HEK293 (cell line): ENCODE measurements around the gene EEF2.

Experiments
- CTCF ChIA-PET: fragments of 350-600 bp; formaldehyde crosslinking; extraction: SDS; loops from one replicate; lab custom pipeline; 2021; ENCODE audit warnings: antibody characterized with exemption; lab: Yijun Ruan, JAX
- POLR2A ChIA-PET: fragments of 300-600 bp; formaldehyde crosslinking; extraction: SDS; loops from one replicate; lab custom pipeline; 2020; ENCODE audit warnings: antibody characterized with exemption, inconsistent platforms; lab: Yijun Ruan, JAX
- H3K27ac ChIP-seq: fragments of 200-500 bp; sonication (Bioruptor generic); 2 replicates; pipeline ENCODE4 v1.5.1; 2014; ENCODE audit warnings: low read depth, low read length, control low read depth, inconsistent platforms; ENCODE audit errors: extremely low read depth
- H3K36me3 ChIP-seq, 2 experiments: fragments of 200-500 bp in 1 of 2; sonication (Bioruptor generic) in 1 of 2; 1 replicate in 1 of 2; 2 replicates in 1 of 2; pipeline ENCODE4 v1.5.1; 2014 to 2017; ENCODE audit warnings: inconsistent platforms in 2 of 2, low read length in 2 of 2; ENCODE audit not compliant: control insufficient read depth in 2 of 2, insufficient read depth in 1 of 2
- H3K4me1 ChIP-seq: fragments of 200-500 bp; sonication (Bioruptor generic); 2 replicates; pipeline ENCODE4 v1.5.1; 2014; ENCODE audit warnings: mild to moderate bottlenecking, low read length, inconsistent platforms; ENCODE audit not compliant: control insufficient read depth, insufficient read depth
- H3K4me3 ChIP-seq: 2 replicates; pipeline ENCODE4 v1.5.1; 2011; ENCODE audit warnings: low read depth, mild to moderate bottlenecking, control low read depth, low read length, moderate library complexity
- H3K9me3 ChIP-seq: fragments of 200-500 bp; sonication (Bioruptor generic); 2 replicates; pipeline ENCODE4 v1.5.1; 2014; ENCODE audit warnings: low read depth, low read length, inconsistent platforms; ENCODE audit not compliant: control insufficient read depth, insufficient read depth
- GLIS2 ChIP-seq: fragments of 450-650 bp; formaldehyde crosslinking; IDR thresholded peaks from 2 replicates; pipeline ENCODE4 v1.5.1; 2016; ENCODE audit warnings: missing biosample characterization, missing genetic modification characterization
- OSR2 ChIP-seq: fragments of 450-650 bp; formaldehyde crosslinking; IDR thresholded peaks from 2 replicates; pipeline ENCODE4 v1.5.1; 2016; ENCODE audit warnings: missing biosample characterization, missing genetic modification characterization
- PRDM2 ChIP-seq: fragments of 450-650 bp; formaldehyde crosslinking; IDR thresholded peaks from 2 replicates; pipeline ENCODE4 v1.5.1; 2016; ENCODE audit warnings: missing biosample characterization, missing genetic modification characterization, borderline replicate concordance
- ZBTB1 ChIP-seq: fragments of 450-650 bp; formaldehyde crosslinking; IDR thresholded peaks from 2 replicates; pipeline ENCODE4 v1.5.1; 2016; ENCODE audit warnings: missing biosample characterization, missing genetic modification characterization
- ZNF211 ChIP-seq: fragments of 450-650 bp; formaldehyde crosslinking; IDR thresholded peaks from 2 replicates; pipeline ENCODE4 v1.5.1; 2016; ENCODE audit warnings: low read depth, missing biosample characterization, missing genetic modification characterization
- ZNF501 ChIP-seq: fragments of 450-650 bp; formaldehyde crosslinking; IDR thresholded peaks from 2 replicates; pipeline ENCODE4 v1.5.1; 2016; ENCODE audit warnings: missing biosample characterization, missing genetic modification characterization
- ZNF513 ChIP-seq: fragments of 450-650 bp; IDR thresholded peaks from 2 replicates; pipeline ENCODE4 v1.5.1; 2018; ENCODE audit warnings: missing biosample characterization, missing genetic modification characterization
- ZNF600 ChIP-seq: fragments of 450-650 bp; formaldehyde crosslinking; IDR thresholded peaks from 2 replicates; pipeline ENCODE4 v1.5.1; 2016; ENCODE audit warnings: missing biosample characterization, missing genetic modification characterization
- ZNF707 ChIP-seq: fragments of 450-650 bp; formaldehyde crosslinking; IDR thresholded peaks from 2 replicates; pipeline ENCODE4 v1.5.1; 2016; ENCODE audit warnings: missing biosample characterization, missing genetic modification characterization
- ZSCAN16 ChIP-seq: fragments of 450-650 bp; formaldehyde crosslinking; IDR thresholded peaks from 2 replicates; pipeline ENCODE4 v1.5.1; 2016; ENCODE audit warnings: missing biosample characterization, missing genetic modification characterization
- ZSCAN30 ChIP-seq: fragments of 450-650 bp; IDR thresholded peaks from 2 replicates; pipeline ENCODE4 v1.5.1; 2018; ENCODE audit warnings: missing biosample characterization, mild to moderate bottlenecking, missing genetic modification characterization, moderate library complexity
- ZSCAN5A ChIP-seq: fragments of 450-650 bp; formaldehyde crosslinking; IDR thresholded peaks from 2 replicates; pipeline ENCODE4 v1.5.1; 2016; ENCODE audit warnings: missing biosample characterization, missing genetic modification characterization
- TF ChIP-seq, protein P1 (sequence below): fragments of 450-650 bp; formaldehyde crosslinking; IDR thresholded peaks from 2 replicates; pipeline ENCODE4 v1.5.1; 2016; ENCODE audit warnings: missing biosample characterization, missing genetic modification characterization
- TF ChIP-seq, protein P2 (sequence below): fragments of 450-650 bp; formaldehyde crosslinking; optimal IDR thresholded peaks from 2 replicates; pipeline ENCODE3; 2016; ENCODE audit warnings: missing biosample characterization, mild to moderate bottlenecking, missing genetic modification characterization

Gene EEF2

GRCh38 chr19:4031420-4031819, 46.2 kb upstream of the EEF2 start:
- H3K9me3 ChIP-seq = no peaks in the 10 kb centered on the region
- POLR2A ChIA-PET = no interaction called here
- H3K36me3 ChIP-seq = peaks cover 8 to 69% of the 10 kb centered on the region in 2 experiments; a peak in 2 of 3 replicates
- no peaks in the 10 kb centered on the region for H3K4me1 ChIP-seq
- CTCF ChIA-PET = no interaction called here
- no peak overlapping the region for H3K4me3 ChIP-seq
- H3K27ac ChIP-seq = no peak overlapping the region
- TF ChIP-seq ZBTB1 (tag by site-specific recombination) (no peak), ZSCAN5A (no peak), ZNF501 (tag by site-specific recombination) (no peak), PRDM2 (tag by site-specific recombination) (no peak), ZNF211 (no peak), ZSCAN30 (tag by site-specific recombination) (no peak), ZNF707 (tag by site-specific recombination) (no peak), GLIS2 (tag by site-specific recombination) (no peak), OSR2 (tag by site-specific recombination) (no peak)
- TF ChIP-seq, protein P1, sequence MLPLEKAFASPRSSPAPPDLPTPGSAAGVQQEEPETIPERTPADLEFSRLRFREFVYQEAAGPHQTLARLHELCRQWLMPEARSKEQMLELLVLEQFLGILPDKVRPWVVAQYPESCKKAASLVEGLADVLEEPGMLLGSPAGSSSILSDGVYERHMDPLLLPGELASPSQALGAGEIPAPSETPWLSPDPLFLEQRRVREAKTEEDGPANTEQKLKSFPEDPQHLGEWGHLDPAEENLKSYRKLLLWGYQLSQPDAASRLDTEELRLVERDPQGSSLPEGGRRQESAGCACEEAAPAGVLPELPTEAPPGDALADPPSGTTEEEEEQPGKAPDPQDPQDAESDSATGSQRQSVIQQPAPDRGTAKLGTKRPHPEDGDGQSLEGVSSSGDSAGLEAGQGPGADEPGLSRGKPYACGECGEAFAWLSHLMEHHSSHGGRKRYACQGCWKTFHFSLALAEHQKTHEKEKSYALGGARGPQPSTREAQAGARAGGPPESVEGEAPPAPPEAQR (tag by site-specific recombination) = no peak
- TF ChIP-seq, protein P2, sequence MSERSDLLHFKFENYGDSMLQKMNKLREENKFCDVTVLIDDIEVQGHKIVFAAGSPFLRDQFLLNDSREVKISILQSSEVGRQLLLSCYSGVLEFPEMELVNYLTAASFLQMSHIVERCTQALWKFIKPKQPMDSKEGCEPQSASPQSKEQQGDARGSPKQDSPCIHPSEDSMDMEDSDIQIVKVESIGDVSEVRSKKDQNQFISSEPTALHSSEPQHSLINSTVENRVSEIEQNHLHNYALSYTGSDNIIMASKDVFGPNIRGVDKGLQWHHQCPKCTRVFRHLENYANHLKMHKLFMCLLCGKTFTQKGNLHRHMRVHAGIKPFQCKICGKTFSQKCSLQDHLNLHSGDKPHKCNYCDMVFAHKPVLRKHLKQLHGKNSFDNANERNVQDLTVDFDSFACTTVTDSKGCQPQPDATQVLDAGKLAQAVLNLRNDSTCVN (tag by site-specific recombination) = no peak

DNA sequence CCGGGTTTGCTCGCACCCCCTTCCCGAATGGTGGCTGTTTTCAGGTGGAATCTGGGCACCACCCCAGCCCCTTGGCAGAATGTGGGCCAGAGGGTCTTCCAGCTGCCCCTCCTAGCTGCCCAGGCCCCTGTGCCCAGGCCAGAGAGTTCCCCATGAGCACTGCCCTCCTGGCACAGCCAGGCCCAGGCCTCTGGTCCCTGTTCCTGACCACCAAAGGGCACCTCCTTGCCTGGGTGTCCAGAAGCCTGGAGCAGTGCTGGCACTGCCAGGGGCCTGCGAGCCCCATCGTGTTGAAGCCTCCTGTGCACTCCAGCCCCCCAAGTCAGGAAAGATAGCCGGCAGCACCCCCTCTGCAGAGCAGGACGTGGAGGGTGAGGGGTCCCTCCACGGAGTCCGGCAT, 45.7 kb upstream of the EEF2 start:
- H3K36me3 ChIP-seq = peaks cover 6 to 65% of the 10 kb centered on the region in 2 experiments; a peak in 2 of 3 replicates
- no peak overlapping the region for H3K4me3 ChIP-seq
- CTCF ChIA-PET = no interaction called here
- no peaks in the 10 kb centered on the region for H3K4me1 ChIP-seq
- POLR2A ChIA-PET = no interaction called here
- no peak for TF ChIP-seq ZNF513 (tag by site-specific recombination)
- no peak for TF ChIP-seq ZNF600 (tag by site-specific recombination)
- TF ChIP-seq ZSCAN16 (tag by site-specific recombination) = no peak
- TF ChIP-seq, all 188 proteins: peak for 0
- Histone ChIP-seq H3K9me3 (no peaks in the 10 kb centered on the region), H3K27ac (no peak overlapping the region)
